ENCODE data around the gene SACM1L.

DNA sequence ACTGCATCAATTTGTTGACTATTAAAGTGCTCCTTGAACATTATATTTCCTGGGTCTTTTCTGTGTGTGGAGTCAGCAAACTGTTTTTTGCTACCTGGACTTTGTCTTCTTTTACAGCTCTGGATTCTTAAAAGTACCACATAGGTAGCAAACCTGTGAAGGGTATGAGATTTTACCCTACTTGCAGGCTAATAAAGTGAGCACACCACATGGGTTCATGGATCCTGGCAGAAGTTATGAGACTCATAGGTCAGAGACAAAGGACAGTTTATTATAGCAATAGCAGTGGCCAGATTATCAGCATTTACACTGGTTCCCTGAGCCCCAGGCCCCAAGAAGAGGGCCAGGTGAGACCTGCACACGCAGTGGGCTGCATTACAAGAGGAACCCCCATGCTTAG lies 8.0 kb upstream of the SACM1L start:
- TF ChIP-seq RARB (CRISPR knock-in tag; IDR thresholded peaks at IDR 0.05): no peak
- TF ChIP-seq, protein P1, sequence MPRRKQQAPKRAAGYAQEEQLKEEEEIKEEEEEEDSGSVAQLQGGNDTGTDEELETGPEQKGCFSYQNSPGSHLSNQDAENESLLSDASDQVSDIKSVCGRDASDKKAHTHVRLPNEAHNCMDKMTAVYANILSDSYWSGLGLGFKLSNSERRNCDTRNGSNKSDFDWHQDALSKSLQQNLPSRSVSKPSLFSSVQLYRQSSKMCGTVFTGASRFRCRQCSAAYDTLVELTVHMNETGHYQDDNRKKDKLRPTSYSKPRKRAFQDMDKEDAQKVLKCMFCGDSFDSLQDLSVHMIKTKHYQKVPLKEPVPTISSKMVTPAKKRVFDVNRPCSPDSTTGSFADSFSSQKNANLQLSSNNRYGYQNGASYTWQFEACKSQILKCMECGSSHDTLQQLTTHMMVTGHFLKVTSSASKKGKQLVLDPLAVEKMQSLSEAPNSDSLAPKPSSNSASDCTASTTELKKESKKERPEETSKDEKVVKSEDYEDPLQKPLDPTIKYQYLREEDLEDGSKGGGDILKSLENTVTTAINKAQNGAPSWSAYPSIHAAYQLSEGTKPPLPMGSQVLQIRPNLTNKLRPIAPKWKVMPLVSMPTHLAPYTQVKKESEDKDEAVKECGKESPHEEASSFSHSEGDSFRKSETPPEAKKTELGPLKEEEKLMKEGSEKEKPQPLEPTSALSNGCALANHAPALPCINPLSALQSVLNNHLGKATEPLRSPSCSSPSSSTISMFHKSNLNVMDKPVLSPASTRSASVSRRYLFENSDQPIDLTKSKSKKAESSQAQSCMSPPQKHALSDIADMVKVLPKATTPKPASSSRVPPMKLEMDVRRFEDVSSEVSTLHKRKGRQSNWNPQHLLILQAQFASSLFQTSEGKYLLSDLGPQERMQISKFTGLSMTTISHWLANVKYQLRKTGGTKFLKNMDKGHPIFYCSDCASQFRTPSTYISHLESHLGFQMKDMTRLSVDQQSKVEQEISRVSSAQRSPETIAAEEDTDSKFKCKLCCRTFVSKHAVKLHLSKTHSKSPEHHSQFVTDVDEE (CRISPR knock-in tag; IDR thresholded peaks at IDR 0.05): no peak
- TF ChIP-seq ZNF70 (CRISPR knock-in tag; IDR thresholded peaks at IDR 0.05): no peak
- no peak for TF ChIP-seq BACH2 (CRISPR knock-in tag; IDR thresholded peaks at IDR 0.05; ENCODE audit: borderline replicate concordance)
- no peak for TF ChIP-seq ZFP3 (CRISPR knock-in tag; IDR thresholded peaks at IDR 0.05)
- no peak for TF ChIP-seq ARNTL (CRISPR knock-in tag; IDR thresholded peaks at IDR 0.05; ENCODE audit: borderline replicate concordance, low read depth)
- TF ChIP-seq, protein P2, sequence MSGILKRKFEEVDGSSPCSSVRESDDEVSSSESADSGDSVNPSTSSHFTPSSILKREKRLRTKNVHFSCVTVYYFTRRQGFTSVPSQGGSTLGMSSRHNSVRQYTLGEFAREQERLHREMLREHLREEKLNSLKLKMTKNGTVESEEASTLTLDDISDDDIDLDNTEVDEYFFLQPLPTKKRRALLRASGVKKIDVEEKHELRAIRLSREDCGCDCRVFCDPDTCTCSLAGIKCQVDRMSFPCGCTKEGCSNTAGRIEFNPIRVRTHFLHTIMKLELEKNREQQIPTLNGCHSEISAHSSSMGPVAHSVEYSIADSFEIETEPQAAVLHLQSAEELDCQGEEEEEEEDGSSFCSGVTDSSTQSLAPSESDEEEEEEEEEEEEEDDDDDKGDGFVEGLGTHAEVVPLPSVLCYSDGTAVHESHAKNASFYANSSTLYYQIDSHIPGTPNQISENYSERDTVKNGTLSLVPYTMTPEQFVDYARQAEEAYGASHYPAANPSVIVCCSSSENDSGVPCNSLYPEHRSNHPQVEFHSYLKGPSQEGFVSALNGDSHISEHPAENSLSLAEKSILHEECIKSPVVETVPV (CRISPR knock-in tag; IDR thresholded peaks at IDR 0.05): no peak
- TF ChIP-seq OSR1 (CRISPR knock-in tag; IDR thresholded peaks at IDR 0.05): no peak
- no peak for TF ChIP-seq PPARA (CRISPR knock-in tag; IDR thresholded peaks at IDR 0.05; ENCODE audit: borderline replicate concordance)
- no peak for TF ChIP-seq CSDC2 (CRISPR knock-in tag; IDR thresholded peaks at IDR 0.05)
- no peak for TF ChIP-seq ZFP30 (CRISPR knock-in tag; IDR thresholded peaks at IDR 0.05)
- TF ChIP-seq, protein P3, sequence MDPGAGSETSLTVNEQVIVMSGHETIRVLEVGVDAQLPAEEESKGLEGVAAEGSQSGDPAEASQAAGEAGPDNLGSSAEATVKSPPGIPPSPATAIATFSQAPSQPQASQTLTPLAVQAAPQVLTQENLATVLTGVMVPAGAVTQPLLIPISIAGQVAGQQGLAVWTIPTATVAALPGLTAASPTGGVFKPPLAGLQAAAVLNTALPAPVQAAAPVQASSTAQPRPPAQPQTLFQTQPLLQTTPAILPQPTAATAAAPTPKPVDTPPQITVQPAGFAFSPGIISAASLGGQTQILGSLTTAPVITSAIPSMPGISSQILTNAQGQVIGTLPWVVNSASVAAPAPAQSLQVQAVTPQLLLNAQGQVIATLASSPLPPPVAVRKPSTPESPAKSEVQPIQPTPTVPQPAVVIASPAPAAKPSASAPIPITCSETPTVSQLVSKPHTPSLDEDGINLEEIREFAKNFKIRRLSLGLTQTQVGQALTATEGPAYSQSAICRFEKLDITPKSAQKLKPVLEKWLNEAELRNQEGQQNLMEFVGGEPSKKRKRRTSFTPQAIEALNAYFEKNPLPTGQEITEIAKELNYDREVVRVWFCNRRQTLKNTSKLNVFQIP (CRISPR knock-in tag; IDR thresholded peaks at IDR 0.05; ENCODE audit: borderline replicate concordance, low read depth): no peak
- no peak for TF ChIP-seq ESRRG (CRISPR knock-in tag; IDR thresholded peaks at IDR 0.05)
- TF ChIP-seq, protein P4, sequence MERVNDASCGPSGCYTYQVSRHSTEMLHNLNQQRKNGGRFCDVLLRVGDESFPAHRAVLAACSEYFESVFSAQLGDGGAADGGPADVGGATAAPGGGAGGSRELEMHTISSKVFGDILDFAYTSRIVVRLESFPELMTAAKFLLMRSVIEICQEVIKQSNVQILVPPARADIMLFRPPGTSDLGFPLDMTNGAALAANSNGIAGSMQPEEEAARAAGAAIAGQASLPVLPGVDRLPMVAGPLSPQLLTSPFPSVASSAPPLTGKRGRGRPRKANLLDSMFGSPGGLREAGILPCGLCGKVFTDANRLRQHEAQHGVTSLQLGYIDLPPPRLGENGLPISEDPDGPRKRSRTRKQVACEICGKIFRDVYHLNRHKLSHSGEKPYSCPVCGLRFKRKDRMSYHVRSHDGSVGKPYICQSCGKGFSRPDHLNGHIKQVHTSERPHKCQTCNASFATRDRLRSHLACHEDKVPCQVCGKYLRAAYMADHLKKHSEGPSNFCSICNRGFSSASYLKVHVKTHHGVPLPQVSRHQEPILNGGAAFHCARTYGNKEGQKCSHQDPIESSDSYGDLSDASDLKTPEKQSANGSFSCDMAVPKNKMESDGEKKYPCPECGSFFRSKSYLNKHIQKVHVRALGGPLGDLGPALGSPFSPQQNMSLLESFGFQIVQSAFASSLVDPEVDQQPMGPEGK (CRISPR knock-in tag; IDR thresholded peaks at IDR 0.05; ENCODE audit: borderline replicate concordance): no peak
